Mesodermal cell (in vitro differentiated cells): ENCODE results near the gene PKP4.

ENCODE experiments used
- H3K27ac ChIP-seq: 2 replicates; pipeline ENCODE4 v1.7.0; 2013; ENCODE audit warnings: mild to moderate bottlenecking, low read depth, low read length, moderate library complexity; ENCODE audit not compliant: severe bottlenecking
- H3K36me3 ChIP-seq: 2 replicates; pipeline ENCODE4 v1.7.1; 2013; ENCODE audit warnings: mild to moderate bottlenecking, low read length, moderate library complexity; ENCODE audit not compliant: control insufficient read depth, insufficient read depth
- H3K4me1 ChIP-seq: one replicate; pipeline ENCODE4 v1.7.1; 2013; ENCODE audit warnings: mild to moderate bottlenecking, low read length; ENCODE audit not compliant: insufficient read depth, control insufficient read depth, poor library complexity, severe bottlenecking
- H3K4me3 ChIP-seq: 2 replicates; pipeline ENCODE4 v1.7.0; 2013; ENCODE audit warnings: low read length, control low read depth, mild to moderate bottlenecking; ENCODE audit not compliant: insufficient read depth, poor library complexity, severe bottlenecking; ENCODE audit errors: extremely low read depth
- H3K9me3 ChIP-seq: 2 replicates; pipeline ENCODE4 v1.7.1; 2013; ENCODE audit warnings: mild to moderate bottlenecking, low read length, moderate library complexity; ENCODE audit not compliant: control insufficient read depth
- WGBS, 2 experiments: methylation state at CpG; one replicate each; pipeline ENCODE4 v1.1.5; 2013; ENCODE audit warnings: missing lambda C conversion rate in 2 of 2; ENCODE audit not compliant: insufficient coverage in 2 of 2; 5-methylcytosine and 5-hydroxymethylcytosine counted together

Gene PKP4

DNA sequence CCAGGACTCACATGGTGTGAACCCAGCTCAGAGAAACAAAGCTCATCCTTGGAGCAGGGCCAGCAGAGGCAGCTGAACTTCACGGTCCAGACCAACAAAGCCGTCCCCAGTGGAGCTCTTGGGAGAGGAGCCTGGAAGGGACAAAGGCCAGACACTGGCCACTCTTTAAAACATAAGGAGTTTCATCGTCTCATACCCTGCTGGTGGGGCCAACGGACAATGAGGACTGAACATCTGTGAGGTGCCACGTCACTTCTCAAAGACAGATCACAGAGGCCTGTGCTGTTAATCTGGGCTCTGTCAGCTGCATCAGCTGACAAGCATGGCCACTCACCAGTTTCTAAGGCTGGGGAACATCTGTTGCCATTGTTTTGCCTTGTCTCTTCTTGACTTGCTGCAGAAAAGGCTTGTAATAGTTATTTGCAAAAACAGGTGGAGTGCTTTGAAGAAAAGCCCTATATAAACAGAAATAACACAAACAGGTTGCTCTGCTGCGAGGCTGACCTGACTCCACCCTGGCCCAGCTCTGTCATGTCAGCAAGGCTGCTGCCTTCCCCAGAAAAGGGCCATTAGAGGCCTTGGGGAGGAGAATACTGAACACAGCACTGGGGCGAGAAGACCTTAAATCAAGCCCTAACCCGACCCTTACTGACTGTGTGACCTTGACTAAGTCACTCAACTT, 270.3 kb downstream of the PKP4 start:
- Histone ChIP-seq H3K4me1 (peaks cover 32% of the 10 kb centered on the region), H3K36me3 (no peaks in the 10 kb centered on the region), H3K27ac (no peak overlapping the region), H3K4me3 (no peak overlapping the region), H3K9me3 (no peaks in the 10 kb centered on the region)
- WGBS, 2 experiments, result 84 to 88% methylated on average over 5 of the region's 8 CpGs

DNA sequence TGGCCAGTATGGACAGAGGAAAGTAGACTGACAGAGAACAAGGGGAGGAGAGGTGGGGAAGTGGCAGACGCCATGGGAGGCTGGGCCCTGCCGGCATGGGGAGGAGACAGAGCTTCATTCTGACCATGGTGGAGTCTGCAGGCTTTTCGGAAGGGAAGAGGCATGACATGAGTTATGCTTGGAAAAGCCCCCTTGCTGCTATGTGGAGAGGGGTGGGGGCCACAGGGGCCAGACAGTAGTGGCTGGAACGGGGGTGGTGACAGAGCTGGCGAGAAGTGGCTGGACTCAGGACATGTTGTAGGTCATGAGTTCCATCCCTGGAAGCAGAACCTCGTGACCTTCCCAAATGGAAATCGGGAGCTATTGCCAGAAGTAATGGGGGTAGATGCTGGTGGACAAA, 271.7 kb downstream of the PKP4 start:
- Histone ChIP-seq H3K36me3 (no peaks in the 10 kb centered on the region), H3K4me1 (peaks cover 20% of the 10 kb centered on the region), H3K27ac (no peak overlapping the region), H3K9me3 (no peaks in the 10 kb centered on the region), H3K4me3 (no peak overlapping the region)
- WGBS, 2 experiments, result 69 to 94% methylated on average over 4 to 5 of the region's 7 CpGs

DNA sequence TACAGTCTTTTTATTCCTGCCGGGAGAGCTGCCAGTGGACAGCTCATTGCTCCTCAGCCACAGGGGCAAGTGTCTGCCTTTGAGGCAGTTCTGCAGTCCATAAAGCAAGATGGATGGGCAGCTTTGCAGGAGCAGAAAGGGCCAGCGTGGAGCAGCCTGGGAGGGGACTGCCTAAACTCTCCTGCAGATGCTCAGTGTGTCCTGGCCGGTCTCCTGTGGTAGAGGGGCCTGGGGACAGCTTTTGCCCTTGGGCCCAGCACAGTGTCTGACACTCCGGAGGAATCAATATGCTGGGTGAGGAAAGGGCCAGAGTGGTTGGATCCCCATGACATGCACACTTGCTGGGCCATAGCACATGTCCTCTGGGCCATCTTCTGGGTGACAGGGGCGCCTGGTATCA, 272.7 kb downstream of the PKP4 start:
- Histone ChIP-seq H3K9me3 (no peaks in the 10 kb centered on the region), H3K36me3 (no peaks in the 10 kb centered on the region), H3K4me3 (no peak overlapping the region), H3K4me1 (peaks cover 10% of the 10 kb centered on the region), H3K27ac (no peak overlapping the region)
- WGBS, 2 experiments, result 86 to 90% methylated on average over 5 of the region's 5 CpGs

DNA sequence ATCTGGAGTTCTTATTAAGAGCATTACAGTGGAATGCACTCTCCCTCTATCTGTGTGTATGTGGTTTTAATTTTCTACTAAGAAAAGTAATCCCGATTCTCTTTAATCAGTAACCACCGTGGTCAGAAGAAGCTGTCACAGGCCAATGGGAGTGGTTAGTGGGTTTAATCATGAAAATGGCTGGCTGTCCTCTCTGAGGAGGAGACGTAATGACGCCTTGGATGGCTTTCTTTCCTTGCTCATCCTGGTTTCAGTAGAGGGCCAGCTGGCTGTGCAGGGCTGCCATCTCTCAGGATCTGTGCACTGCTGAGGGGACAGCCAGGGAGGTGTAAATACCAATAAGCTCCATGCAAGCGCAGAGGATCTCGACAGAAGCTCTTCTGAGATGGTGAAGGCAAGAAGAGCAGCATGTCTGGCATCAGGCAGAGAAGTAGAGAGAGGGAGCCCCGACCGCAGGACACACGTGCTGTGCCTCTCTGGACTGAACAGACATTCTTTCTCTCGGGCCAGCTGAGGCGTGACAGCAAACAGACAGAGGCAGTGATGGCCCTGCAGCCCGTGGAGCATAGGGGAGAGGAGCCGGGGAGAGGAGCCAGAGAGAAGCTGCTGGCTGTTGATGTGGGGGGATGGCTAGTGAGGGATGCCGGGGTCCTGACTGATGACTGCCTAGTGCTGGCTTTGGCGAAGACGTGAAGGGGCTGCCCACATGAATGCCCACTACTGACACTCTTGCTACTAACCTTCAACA, 273.3 kb downstream of the PKP4 start:
- H3K27ac ChIP-seq, result no peak overlapping the region
- H3K36me3 ChIP-seq, result no peaks in the 10 kb centered on the region
- WGBS, 2 experiments, result 85 to 92% methylated on average over 10 to 16 of the region's 16 CpGs
- no peak overlapping the region for H3K4me3 ChIP-seq
- no peaks in the 10 kb centered on the region for H3K9me3 ChIP-seq
- H3K4me1 ChIP-seq, result peaks cover 4% of the 10 kb centered on the region

DNA sequence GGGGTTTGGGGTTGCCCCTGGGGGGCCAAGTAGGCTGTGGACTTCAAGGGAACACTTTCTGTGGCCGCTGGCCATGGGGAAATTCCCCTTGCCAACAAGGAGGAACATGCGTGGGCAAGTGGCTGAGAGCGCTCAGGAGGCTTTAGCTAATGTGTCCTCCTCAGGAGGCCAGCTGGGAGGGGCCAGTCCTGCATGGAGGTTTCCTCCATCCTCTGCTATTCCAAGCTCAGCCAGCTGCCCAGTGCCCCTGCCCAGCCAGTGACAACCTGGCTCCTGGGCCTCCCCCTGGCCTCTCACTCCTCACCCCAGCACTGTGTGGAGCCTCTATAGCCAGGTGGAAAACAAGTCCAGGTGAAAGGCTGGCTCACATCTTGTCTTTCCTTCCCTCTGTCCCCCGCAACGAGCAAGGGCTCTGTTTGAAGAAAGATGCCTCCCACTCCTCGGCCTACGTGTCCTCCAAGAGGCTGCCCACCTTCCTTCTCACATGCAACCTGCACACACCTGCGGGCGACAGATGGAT, 273.9 kb downstream of the PKP4 start:
- WGBS, 2 experiments, result 90 to 96% methylated on average over 5 to 7 of the region's 9 CpGs
- Histone ChIP-seq H3K36me3 (no peaks in the 10 kb centered on the region), H3K9me3 (no peaks in the 10 kb centered on the region), H3K4me1 (no peaks in the 10 kb centered on the region), H3K4me3 (no peak overlapping the region), H3K27ac (no peak overlapping the region)

DNA sequence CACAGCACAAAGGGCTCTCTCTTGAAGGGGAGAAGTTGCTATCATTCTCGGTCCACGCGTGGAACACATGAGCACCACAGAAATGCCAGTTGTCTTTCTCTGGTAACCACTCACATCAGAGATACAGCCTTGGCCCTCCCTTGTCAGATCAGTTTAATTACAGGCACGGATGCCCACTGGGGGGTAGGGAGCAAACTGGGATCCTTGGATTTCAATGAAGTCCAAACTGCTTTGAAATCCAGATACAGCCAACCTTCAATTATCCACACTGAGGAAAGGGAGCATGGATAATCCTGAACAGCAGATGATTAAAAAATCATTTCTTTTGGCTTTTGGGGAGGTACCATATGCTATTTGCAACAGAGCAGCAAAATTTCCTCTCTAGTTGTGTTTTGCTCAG, 274.6 kb downstream of the PKP4 start:
- WGBS, 2 experiments, result 90% methylated on average over 3 of the region's 4 CpGs; no CpG with 5 or more reads in 1 of the 2 experiments
- H3K27ac ChIP-seq, result no peak overlapping the region
- H3K4me3 ChIP-seq, result no peak overlapping the region
- no peaks in the 10 kb centered on the region for H3K36me3 ChIP-seq
- no peaks in the 10 kb centered on the region for H3K9me3 ChIP-seq
- H3K4me1 ChIP-seq, result no peaks in the 10 kb centered on the region
